WERI-Rb-1 (cell line): ENCODE data around the gene TM9SF2.

Experiments used
- DNase-seq: peaks from one replicate; pipeline ENCODE4 v3.0.0-alpha.2; 2020
- H3K27ac ChIP-seq: fragments of 250-450 bp; sonication (Bioruptor Pico); 2 replicates; pipeline ENCODE4 v1.5.1; 2020; ENCODE audit warnings: mild to moderate bottlenecking, moderate library complexity
- H3K27me3 ChIP-seq: fragments of 250-450 bp; sonication (Bioruptor Pico); 2 replicates; pipeline ENCODE4 v1.5.1; 2021; ENCODE audit warnings: mild to moderate bottlenecking, low read depth, moderate library complexity; ENCODE audit not compliant: insufficient read depth, severe bottlenecking
- H3K36me3 ChIP-seq: fragments of 250-450 bp; sonication (Bioruptor Pico); 2 replicates; pipeline ENCODE4 v1.5.1; 2020; ENCODE audit warnings: mild to moderate bottlenecking, moderate library complexity
- H3K4me3 ChIP-seq: 2 replicates; pipeline ENCODE4 v1.5.1; 2011; ENCODE audit warnings: low read depth, mild to moderate bottlenecking, control low read depth, low read length
- H3K9me3 ChIP-seq: fragments of 250-450 bp; sonication (Bioruptor Pico); 2 replicates; pipeline ENCODE4 v1.5.1; 2021; ENCODE audit warnings: mild to moderate bottlenecking, moderate library complexity; ENCODE audit not compliant: severe bottlenecking
- CTCF ChIP-seq: IDR thresholded peaks from 2 replicates; pipeline ENCODE4 v1.5.1; 2011; ENCODE audit warnings: low read depth, mild to moderate bottlenecking, control low read depth, inconsistent platforms, low read length

Gene TM9SF2

GRCh38 chr13:99517577-99517976 is 16.3 kb downstream of the TM9SF2 start:
- no peak overlapping the region for H3K4me3 ChIP-seq
- no peaks in the 10 kb centered on the region for H3K27me3 ChIP-seq
- H3K27ac ChIP-seq: no peak overlapping the region
- DNase-seq: no peak
- peaks cover 33% of the 10 kb centered on the region for H3K36me3 ChIP-seq
- no peak for TF ChIP-seq CTCF
- H3K9me3 ChIP-seq: no peaks in the 10 kb centered on the region

- TF ChIP-seq CTCF: no peak
- Histone ChIP-seq H3K4me3 (no peak overlapping the region), H3K27ac (no peak overlapping the region), H3K36me3 (peaks cover 37% of the 10 kb centered on the region), H3K9me3 (no peaks in the 10 kb centered on the region), H3K27me3 (no peaks in the 10 kb centered on the region)
- no peak for DNase-seq
Observed at GRCh38 chr13:99517984-99518383, 16.7 kb downstream of the TM9SF2 start.

- DNase-seq: no peak
- Histone ChIP-seq H3K9me3 (no peaks in the 10 kb centered on the region), H3K4me3 (no peak overlapping the region), H3K27ac (no peak overlapping the region), H3K36me3 (peaks cover 61% of the 10 kb centered on the region), H3K27me3 (no peaks in the 10 kb centered on the region)
- no peak for TF ChIP-seq CTCF
Observed at GRCh38 chr13:99522298-99522697, 21.0 kb downstream of the TM9SF2 start.

GRCh38 chr13:99523838-99524237 is 22.6 kb downstream of the TM9SF2 start:
- Histone ChIP-seq H3K36me3 (peaks cover 61% of the 10 kb centered on the region), H3K27ac (no peak overlapping the region), H3K4me3 (no peak overlapping the region), H3K27me3 (no peaks in the 10 kb centered on the region), H3K9me3 (no peaks in the 10 kb centered on the region)
- DNase-seq: no peak
- no peak for TF ChIP-seq CTCF

GRCh38 chr13:99525967-99526366 is 24.7 kb downstream of the TM9SF2 start:
- Histone ChIP-seq H3K36me3 (peaks cover 65% of the 10 kb centered on the region), H3K9me3 (no peaks in the 10 kb centered on the region), H3K27me3 (no peaks in the 10 kb centered on the region), H3K27ac (no peak overlapping the region), H3K4me3 (no peak overlapping the region)
- no peak for TF ChIP-seq CTCF
- DNase-seq: no peak

GRCh38 chr13:99526549-99526948 is 25.3 kb downstream of the TM9SF2 start:
- Histone ChIP-seq H3K27ac (no peak overlapping the region), H3K27me3 (no peaks in the 10 kb centered on the region), H3K4me3 (no peak overlapping the region), H3K36me3 (peaks cover 65% of the 10 kb centered on the region), H3K9me3 (no peaks in the 10 kb centered on the region)
- no peak for TF ChIP-seq CTCF
- DNase-seq: no peak
